Right renal pelvis (tissue), 4 donors: ENCODE data around the gene ARHGAP21. TPM values are rescaled to one million over a fixed set of nuclear protein-coding genes. Genes with fewer than 3 reads are reported as not detected.
"Not testable (repeated sequence)": the region's sequence is repeated elsewhere in the genome, so short reads cannot be mapped to it uniquely, and the experiment has no call there.

ENCODE experiments used
- DNase-seq, 4 donors: peaks; one replicate each; pipeline ENCODE4 v3.0.0-alpha.2; 2013; ENCODE audit warnings: low read depth in 4 of 4, low spot score in 3 of 4, missing footprints in 1 of 4
- polyA plus RNA-seq, 4 donors: library from polyadenylated mRNA; unstranded; fragments of 120-200 nt; gene quantifications; one replicate each; pipeline ENCODE4 v1.2.1, GENCODE V29; 2013; ENCODE audit not compliant: insufficient read length in 4 of 4

The ARHGAP21 gene
- polyA plus RNA-seq, 4 donors = 63.0 to 93.2 (median 71.6) TPM

- DNase-seq = no peak
Observed at GRCh38 chr10:24643679-24644209, 79.9 kb downstream of the ARHGAP21 start.

GRCh38 chr10:24642921-24643678 is 80.6 kb downstream of the ARHGAP21 start:
- DNase-seq = peak; percentile 20 to 36 (median 26)

- DNase-seq = no peak
Observed at GRCh38 chr10:24639124-24639523, 84.6 kb downstream of the ARHGAP21 start.

GRCh38 chr10:24625778-24626177 is 97.9 kb downstream of the ARHGAP21 start:
- DNase-seq = no peak

- DNase-seq = no peak
Observed at GRCh38 chr10:24623383-24623782, 100.3 kb downstream of the ARHGAP21 start.

- no peak for DNase-seq
Observed at GRCh38 chr10:24622781-24623301, 100.8 kb downstream of the ARHGAP21 start.

GRCh38 chr10:24621035-24621795 is 102.5 kb downstream of the ARHGAP21 start:
- not testable (repeated sequence) for DNase-seq

GRCh38 chr10:24619994-24620310 is 103.7 kb downstream of the ARHGAP21 start:
- DNase-seq = not testable (repeated sequence)

- DNase-seq = not testable (repeated sequence)
Observed at GRCh38 chr10:24619291-24619993, 104.2 kb downstream of the ARHGAP21 start.

- DNase-seq = no peak
Observed at GRCh38 chr10:24618401-24618800, 105.3 kb downstream of the ARHGAP21 start.

- DNase-seq = peak in 1 of 4 donors; percentile 11
Observed at GRCh38 chr10:24617771-24618396, 105.8 kb downstream of the ARHGAP21 start.

- no peak for DNase-seq
Observed at GRCh38 chr10:24616536-24616935, 107.2 kb downstream of the ARHGAP21 start.

- DNase-seq = no peak
Observed at GRCh38 chr10:24606021-24606420, 117.7 kb downstream of the ARHGAP21 start.

- DNase-seq = no peak
Observed at GRCh38 chr10:24605141-24605540, 118.5 kb downstream of the ARHGAP21 start.

- DNase-seq = no peak
Observed at GRCh38 chr10:24603333-24603732, 120.4 kb downstream of the ARHGAP21 start.

- DNase-seq = no peak
Observed at GRCh38 chr10:24597961-24598360, 125.7 kb downstream of the ARHGAP21 start.

GRCh38 chr10:24597426-24597825 is 126.3 kb downstream of the ARHGAP21 start:
- no peak for DNase-seq

GRCh38 chr10:24596217-24596930 is 127.3 kb downstream of the ARHGAP21 start:
- DNase-seq = no peak

GRCh38 chr10:24590697-24591457 is 132.8 kb downstream of the ARHGAP21 start:
- no peak for DNase-seq
